HUES48 (cell line): ENCODE results near the gene YWHAG.
A peak's percentile ranks its signal among the peaks of the same experiment; 100 is the strongest.
"Not testable (repeated sequence)": the region's sequence is repeated elsewhere in the genome, so short reads cannot be mapped to it uniquely, and the experiment has no call there.

ENCODE experiments used
- H3K27ac ChIP-seq: one replicate; pipeline ENCODE4 v1.7.0; 2013; ENCODE audit warnings: low read depth, low read length, inconsistent platforms
- H3K27me3 ChIP-seq: 2 replicates; pipeline ENCODE4 v1.6.1; 2013; ENCODE audit warnings: mild to moderate bottlenecking, low read length; ENCODE audit not compliant: control insufficient read depth, insufficient read depth
- H3K36me3 ChIP-seq: 2 replicates; pipeline ENCODE4 v1.6.1; 2013; ENCODE audit warnings: low read length; ENCODE audit not compliant: control insufficient read depth, insufficient read depth
- H3K4me1 ChIP-seq: 2 replicates; pipeline ENCODE4 v1.6.1; 2013; ENCODE audit warnings: mild to moderate bottlenecking, low read length; ENCODE audit not compliant: control insufficient read depth, insufficient read depth
- H3K4me3 ChIP-seq: 2 replicates; pipeline ENCODE4 v1.5.1; 2013; ENCODE audit warnings: mild to moderate bottlenecking, low read depth, low read length
- H3K9ac ChIP-seq: 2 replicates; pipeline ENCODE4 v1.6.1; 2013; ENCODE audit warnings: mild to moderate bottlenecking, low read depth, low read length, moderate library complexity
- H3K9me3 ChIP-seq: 2 replicates; pipeline ENCODE4 v1.6.1; 2013; ENCODE audit warnings: low read length; ENCODE audit not compliant: control insufficient read depth, insufficient read depth

Gene YWHAG

GRCh38 chr7:76291351-76292212, 67.2 kb downstream of the YWHAG start:
- no peaks in the 10 kb centered on the region for H3K9me3 ChIP-seq
- H3K9ac ChIP-seq = peak overlapping the region; percentile 39; the same call in 1 of the 2 replicates
- H3K4me1 ChIP-seq = peaks cover 22% of the 10 kb centered on the region
- peak overlapping the region; percentile 11; the same call in 1 of the 2 replicates for H3K4me3 ChIP-seq
- no peaks in the 10 kb centered on the region for H3K36me3 ChIP-seq
- peak overlapping the region; percentile 94 for H3K27ac ChIP-seq
- H3K27me3 ChIP-seq = no peaks in the 10 kb centered on the region

GRCh38 chr7:76290847-76291350, 67.9 kb downstream of the YWHAG start:
- H3K4me1 ChIP-seq = peaks cover 22% of the 10 kb centered on the region
- H3K27ac ChIP-seq = peak overlapping the region; percentile 94
- H3K4me3 ChIP-seq, H3K36me3 ChIP-seq, H3K9me3 ChIP-seq, H3K27me3 ChIP-seq: not testable (repeated sequence)
- H3K9ac ChIP-seq = peak overlapping the region; percentile 39; the same call in 1 of the 2 replicates

DNA sequence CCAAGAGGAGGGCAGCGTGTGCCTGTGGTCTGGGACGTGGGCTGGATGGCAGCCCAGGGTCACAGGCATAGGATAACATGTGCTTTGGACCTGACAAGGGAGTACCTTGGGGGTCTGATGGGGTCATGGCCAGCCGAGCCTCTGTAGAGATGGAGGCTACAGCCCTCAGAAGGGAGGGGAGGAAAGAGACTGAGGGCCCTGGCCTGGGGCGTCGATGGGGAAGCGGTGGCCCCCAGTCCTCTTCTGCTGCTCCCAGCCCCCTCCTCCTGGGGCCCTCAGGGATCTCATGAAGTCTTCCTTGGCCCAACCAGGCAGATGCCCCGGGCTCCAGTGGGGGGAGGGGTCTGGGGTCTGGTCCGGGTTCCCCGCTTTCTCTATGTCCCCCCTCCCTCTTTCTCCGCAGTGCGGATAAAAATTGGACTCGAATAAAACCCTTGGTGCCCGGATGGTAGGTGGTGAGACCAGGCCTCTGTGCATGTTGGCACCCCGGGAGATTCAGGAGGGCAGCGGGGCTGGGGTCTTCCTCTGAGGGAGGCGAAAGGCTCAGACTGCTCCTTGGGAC, 71.9 kb downstream of the YWHAG start:
- no peak overlapping the region for H3K4me3 ChIP-seq
- no peak overlapping the region for H3K27ac ChIP-seq
- peaks cover 12% of the 10 kb centered on the region for H3K4me1 ChIP-seq
- H3K9me3 ChIP-seq = no peaks in the 10 kb centered on the region
- no peak overlapping the region for H3K9ac ChIP-seq
- H3K36me3 ChIP-seq = peaks cover 4% of the 10 kb centered on the region; the same call in 1 of the 2 replicates
- H3K27me3 ChIP-seq = peaks cover 13% of the 10 kb centered on the region

GRCh38 chr7:76285604-76286374, 73.0 kb downstream of the YWHAG start:
- no peak overlapping the region for H3K9ac ChIP-seq
- peaks cover 20% of the 10 kb centered on the region for H3K27me3 ChIP-seq
- peaks cover 4% of the 10 kb centered on the region; the same call in 1 of the 2 replicates for H3K36me3 ChIP-seq

DNA sequence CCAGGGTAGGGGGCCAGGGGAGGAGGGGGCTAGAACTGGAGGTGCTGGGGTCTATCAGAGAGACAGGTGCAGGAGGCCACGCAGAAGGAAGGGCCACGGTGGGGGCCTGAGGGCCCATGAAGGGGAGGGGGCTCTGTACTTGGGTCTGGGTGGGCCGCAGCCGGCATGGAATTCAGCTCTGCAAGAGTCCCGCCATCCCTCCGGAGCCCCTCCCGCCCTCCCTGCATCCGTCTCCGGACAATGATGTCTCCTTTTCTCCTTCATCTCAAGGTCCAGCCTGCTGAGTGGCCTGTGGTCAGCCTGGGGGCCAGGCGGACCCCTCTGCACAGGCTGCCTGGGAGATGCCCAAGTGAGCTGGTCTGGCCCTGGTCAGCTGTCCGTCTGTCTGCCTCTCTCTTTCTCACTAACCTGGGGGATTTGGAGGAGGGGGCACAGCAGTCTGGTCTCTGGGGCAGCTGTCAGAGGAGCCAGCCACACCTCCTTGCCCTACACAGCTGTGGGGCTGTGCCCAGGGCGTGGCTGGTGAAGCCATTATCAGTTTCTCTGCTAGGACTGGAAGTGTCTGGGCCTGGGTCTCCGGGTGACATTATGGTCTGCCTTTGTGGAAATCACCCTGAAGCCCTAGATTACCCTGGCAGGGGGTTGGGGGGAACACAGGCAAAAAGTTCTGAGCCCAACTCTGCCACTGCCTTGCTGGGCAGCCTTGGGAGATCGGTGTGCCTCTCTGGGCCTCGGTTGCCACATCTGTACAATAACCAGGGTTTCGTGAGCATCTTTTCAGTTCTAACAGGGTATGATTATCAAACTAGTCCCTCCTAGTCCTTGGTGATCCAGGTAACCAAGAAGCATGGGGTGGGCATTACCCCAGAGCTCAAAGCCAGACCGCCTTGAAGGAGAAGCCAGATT, 75.3 kb downstream of the YWHAG start:
- peaks cover 4% of the 10 kb centered on the region; the same call in 1 of the 2 replicates for H3K36me3 ChIP-seq
- peaks cover 40% of the 10 kb centered on the region for H3K27me3 ChIP-seq
- no peak overlapping the region for H3K9ac ChIP-seq
- H3K4me3 ChIP-seq = peak overlapping the region; percentile 73; the same call in 1 of the 2 replicates
- no peak overlapping the region for H3K27ac ChIP-seq
- H3K9me3 ChIP-seq = no peaks in the 10 kb centered on the region
- H3K4me1 ChIP-seq = peaks cover 10% of the 10 kb centered on the region; the same call in 1 of the 2 replicates

More at GRCh38 chr7:76285604-76286374, 73.0 kb downstream of the YWHAG start:
- H3K4me3 ChIP-seq = no peak overlapping the region
- H3K9me3 ChIP-seq = no peaks in the 10 kb centered on the region
- H3K27ac ChIP-seq = no peak overlapping the region
- H3K4me1 ChIP-seq = peaks cover 7% of the 10 kb centered on the region

DNA sequence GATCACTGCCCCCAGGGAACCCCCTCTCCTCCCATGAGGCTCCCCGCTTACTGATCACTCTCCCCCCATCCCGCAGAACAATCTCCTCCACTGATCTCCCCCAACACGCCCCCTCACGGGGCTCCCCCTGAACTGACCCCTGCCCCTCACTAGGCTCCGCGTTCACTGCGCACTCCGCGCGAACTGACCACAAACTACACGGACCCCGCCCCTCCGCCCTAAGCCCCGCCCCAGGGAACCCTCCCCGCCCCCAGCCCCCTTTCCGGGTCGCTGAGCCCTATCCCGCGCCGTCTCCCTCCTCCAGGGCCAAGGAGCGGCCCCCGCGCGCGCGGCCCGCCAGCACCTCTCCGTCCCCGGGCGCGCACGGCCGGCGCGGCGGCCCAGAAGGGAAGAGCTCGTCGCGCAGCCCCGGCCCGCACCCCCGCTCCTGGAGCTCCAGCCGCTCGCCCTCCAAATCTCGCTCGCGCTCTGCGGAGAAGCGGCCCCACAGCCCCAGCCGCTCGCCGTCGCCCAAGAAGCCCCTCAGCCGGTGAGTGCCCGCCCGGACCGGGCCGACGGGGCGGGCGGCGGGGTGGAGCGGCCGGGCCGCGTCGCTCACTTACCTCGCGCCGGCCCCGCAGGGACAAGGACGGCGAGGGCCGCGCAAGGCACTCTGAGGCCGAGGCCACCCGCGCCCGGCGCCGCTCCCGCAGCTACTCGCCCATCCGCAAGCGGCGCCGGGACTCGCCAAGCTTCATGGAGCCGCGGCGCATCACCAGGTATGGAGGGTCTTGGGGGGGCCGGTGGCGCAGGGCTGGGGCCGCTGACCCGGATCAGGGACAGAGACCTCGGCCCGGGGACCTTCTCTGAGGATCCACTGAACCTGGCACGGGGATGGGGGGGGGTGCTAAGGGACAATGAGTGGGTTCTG, 76.2 kb downstream of the YWHAG start:
- Histone ChIP-seq H3K9me3 (no peaks in the 10 kb centered on the region), H3K4me3 (peak overlapping the region; percentile 73), H3K27ac (no peak overlapping the region), H3K9ac (no peak overlapping the region), H3K27me3 (peaks cover 41% of the 10 kb centered on the region), H3K36me3 (peaks cover 4% of the 10 kb centered on the region; the same call in 1 of the 2 replicates), H3K4me1 (peaks cover 10% of the 10 kb centered on the region; the same call in 1 of the 2 replicates)

- Histone ChIP-seq H3K4me3 (peak overlapping the region; percentile 73), H3K9me3 (no peaks in the 10 kb centered on the region), H3K27me3 (peaks cover 41% of the 10 kb centered on the region), H3K4me1 (peaks cover 10% of the 10 kb centered on the region; the same call in 1 of the 2 replicates), H3K36me3 (peaks cover 4% of the 10 kb centered on the region; the same call in 1 of the 2 replicates), H3K9ac (no peak overlapping the region), H3K27ac (no peak overlapping the region)
Observed at GRCh38 chr7:76281706-76282343, 77.0 kb downstream of the YWHAG start.

GRCh38 chr7:76281006-76281705, 77.6 kb downstream of the YWHAG start:
- no peaks in the 10 kb centered on the region for H3K9me3 ChIP-seq
- no peak overlapping the region for H3K9ac ChIP-seq
- H3K27me3 ChIP-seq = peaks cover 41% of the 10 kb centered on the region
- peaks cover 4% of the 10 kb centered on the region; the same call in 1 of the 2 replicates for H3K36me3 ChIP-seq
- H3K4me1 ChIP-seq = peaks cover 10% of the 10 kb centered on the region; the same call in 1 of the 2 replicates
- peak overlapping the region; percentile 73 for H3K4me3 ChIP-seq
- H3K27ac ChIP-seq = no peak overlapping the region
